OCI-LY1 (cell line): ENCODE measurements around the gene RASD2.

Experiments
- EZH2 ChIP-seq: fragments of 200-600 bp; sonication (generic), shearing (Covaris generic); IDR thresholded peaks from 2 replicates; pipeline ENCODE4 v1.8.0; 2017; ENCODE audit warnings: borderline replicate concordance, mixed run types, mild to moderate bottlenecking, antibody characterized with exemption, low read length, moderate library complexity, mixed read lengths
- TF ChIP-seq, protein P1 (sequence below): fragments of 200-600 bp; sonication (generic), shearing (Covaris generic); IDR thresholded peaks from 2 replicates; pipeline ENCODE4 v1.5.1; 2017; ENCODE audit warnings: mild to moderate bottlenecking, antibody characterized with exemption, low read length, moderate library complexity, mixed read lengths

- TF ChIP-seq EZH2: no peak
- TF ChIP-seq, protein P1, sequence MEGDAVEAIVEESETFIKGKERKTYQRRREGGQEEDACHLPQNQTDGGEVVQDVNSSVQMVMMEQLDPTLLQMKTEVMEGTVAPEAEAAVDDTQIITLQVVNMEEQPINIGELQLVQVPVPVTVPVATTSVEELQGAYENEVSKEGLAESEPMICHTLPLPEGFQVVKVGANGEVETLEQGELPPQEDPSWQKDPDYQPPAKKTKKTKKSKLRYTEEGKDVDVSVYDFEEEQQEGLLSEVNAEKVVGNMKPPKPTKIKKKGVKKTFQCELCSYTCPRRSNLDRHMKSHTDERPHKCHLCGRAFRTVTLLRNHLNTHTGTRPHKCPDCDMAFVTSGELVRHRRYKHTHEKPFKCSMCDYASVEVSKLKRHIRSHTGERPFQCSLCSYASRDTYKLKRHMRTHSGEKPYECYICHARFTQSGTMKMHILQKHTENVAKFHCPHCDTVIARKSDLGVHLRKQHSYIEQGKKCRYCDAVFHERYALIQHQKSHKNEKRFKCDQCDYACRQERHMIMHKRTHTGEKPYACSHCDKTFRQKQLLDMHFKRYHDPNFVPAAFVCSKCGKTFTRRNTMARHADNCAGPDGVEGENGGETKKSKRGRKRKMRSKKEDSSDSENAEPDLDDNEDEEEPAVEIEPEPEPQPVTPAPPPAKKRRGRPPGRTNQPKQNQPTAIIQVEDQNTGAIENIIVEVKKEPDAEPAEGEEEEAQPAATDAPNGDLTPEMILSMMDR: no peak
These were observed 19.7 kb downstream of the RASD2 start for GRCh38 chr22:35560366-35560765.
